Measurements from ENCODE around the gene CIB4.
A peak's percentile ranks its signal among the peaks of the same experiment; 100 is the strongest.

Gene CIB4

DNA sequence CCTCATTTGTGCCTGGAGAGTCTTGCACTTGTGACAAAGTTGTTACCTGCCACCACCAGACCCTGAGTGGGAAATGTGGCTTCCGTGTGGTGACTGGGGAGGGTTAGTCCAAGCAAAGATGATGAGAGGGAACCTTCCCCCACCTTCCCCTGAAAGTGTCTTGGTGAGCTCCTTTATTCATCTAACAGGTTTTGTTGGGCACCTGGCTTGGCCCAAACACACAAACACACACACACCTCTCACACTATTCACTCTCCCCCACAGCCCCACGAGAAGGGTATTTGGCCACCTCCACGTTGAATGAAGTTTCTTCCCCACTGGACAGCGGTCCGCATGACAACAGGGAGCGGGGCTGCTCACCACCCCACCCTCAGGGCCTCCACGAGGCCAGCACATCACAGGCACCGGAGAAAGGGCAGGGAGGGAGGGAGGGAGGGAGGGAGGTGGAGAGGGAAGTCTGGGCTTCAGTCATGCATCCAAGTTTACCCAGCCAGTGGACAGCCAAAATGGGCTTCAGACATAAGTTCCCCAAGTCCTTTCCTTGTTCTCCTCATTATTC lies 1.4 kb downstream of the CIB4 start:
- no peak for DNase-seq

DNA sequence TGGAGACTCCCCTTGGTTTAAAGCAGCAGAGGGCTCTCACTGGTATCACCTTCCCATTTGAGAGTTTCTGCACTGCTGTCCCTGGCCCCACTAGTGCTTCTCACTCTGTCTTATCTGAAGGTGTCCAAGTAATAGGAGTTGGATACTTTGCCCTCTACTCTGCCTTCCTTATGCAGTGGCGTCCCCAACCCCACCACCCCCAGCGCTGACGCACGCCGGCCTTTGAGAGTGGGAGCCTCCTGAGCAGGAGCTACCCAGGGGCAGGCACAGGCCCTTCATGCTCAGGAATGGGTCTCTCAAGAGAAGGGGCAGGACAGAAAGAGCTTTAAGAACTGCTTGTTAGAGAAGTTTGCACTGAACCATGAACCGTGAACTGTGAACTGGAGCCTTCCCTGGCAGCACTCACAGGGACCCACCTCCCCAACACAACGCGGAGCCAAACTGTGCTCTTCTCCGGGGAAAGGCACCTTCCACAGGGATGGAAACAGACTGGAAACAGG lies 3.3 kb downstream of the CIB4 start:
- no peak for DNase-seq

DNA sequence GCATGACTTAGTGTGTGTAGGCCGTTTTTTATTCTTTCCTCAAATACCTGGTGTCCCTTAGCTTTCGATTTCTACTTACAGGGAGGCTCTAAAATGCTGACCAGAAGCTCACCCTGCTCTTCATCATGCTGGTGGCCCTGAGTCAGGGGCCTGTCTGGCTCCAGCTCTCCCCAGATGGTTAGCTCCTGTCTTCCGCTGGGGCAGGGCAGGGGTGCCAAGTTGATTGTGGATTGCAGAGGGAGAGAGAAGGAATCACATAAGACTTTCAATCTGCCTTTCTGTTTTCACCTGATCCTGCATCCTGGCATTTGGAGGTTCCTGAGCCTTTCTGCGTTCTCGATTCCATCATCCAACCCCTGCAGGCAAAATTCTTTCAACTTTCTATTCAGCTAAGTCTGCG lies 4.2 kb downstream of the CIB4 start:
- DNase-seq, result no peak

DNA sequence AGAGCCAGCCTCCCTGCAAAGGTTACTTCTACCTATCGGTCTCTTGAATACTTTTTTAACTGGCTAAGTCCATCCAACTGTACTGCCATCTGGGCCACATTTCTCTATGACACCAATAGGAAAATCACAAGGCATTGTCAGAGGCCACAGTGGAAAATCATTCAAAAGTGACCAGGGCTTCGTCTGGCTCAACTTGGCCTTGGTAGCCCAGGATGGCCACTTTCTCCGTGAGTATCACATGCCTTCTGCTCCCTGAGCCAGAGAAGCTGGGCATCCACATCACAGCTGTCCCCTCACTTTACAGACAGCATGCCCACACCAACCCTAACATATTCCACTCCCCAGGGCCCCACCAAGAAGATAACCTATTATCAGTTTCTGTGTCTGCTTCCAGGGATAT lies 5.8 kb downstream of the CIB4 start:
- no peak for DNase-seq

DNA sequence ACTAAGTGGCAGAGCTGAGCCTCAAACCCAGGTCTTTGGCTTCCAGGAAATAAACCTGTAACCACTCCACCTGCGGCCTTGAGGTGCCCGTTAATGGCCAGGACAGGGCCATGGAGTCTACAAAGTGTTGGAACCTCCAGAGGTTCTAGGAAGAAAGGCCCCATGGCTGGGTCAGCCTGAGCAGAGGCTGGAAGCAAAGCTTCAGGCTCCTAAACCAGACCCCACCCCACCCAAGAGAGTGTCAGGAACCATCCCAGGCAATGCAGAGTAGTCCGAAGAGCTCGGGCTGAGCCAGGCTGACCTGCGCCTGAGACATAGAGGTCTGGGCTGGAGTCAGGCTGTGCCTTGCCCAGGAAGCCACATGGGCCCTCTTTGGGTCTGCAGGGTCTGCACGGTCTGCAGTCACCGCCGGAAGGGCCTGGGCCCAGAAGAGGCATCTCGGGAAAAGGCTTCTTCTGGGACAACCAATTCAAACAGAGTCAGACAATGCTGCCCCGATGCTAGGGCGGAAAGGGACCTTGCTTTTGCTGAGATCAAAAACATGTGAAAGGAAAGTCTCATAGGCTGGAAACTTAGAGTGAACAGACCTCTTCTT lies 6.4 kb downstream of the CIB4 start:
- no peak for DNase-seq

DNA sequence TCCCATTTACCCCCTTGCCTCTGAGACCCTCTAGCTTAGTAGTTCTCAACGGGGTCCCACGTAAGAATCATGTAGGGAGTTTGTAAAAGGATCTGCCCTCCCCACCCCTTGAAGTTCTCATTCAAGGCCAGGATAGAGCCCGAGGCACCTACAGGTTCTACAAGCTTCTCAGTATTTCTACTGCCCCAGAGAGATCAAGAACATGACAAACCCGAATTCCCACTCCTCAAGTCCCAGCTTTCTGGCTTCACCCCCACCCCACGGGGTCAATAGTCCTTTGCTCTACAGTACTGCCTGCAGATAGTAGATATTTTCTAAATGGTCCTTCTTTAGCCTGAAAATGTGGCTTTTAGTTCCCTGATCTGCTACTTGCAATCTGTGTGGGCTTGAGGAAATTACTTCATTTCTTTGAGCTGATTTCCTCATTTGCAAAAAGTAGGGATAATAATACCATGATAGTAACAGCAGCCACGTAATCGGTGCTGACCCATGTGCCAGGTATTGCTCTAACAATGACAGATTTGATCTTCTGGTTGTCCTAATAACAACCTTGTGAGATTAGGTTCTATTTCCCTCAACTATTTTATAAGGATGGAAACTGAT lies 7.1 kb downstream of the CIB4 start:
- DNase-seq, result no peak

DNA sequence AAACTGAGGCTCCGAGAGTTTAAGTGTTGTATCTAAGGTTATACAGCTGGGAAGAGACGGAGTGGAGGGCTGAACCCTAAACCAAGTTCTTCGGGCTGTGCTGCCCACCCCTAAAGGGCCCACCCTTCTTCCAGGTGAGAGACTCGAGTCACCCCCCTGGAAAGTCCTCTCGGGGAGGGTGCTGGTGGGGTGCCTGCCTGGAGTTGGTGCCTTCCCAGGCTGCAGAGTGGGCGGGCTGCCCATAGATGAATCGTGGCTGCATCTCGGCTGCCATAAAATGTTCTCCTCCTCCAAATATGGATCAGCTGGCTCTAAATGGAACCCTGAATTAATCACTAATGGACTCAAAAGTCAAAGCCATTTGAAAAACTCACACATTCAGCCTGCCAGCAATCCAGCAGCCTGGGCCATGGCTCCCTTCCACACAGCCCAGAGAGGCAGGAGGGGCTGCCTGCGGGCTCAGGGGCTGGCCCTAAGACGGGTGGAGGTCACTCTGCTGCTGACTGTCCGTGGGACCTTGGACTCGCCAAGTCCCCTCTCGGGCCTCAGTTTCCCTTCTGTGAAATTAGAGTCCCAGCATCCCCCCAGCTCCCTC lies 7.7 kb downstream of the CIB4 start:
- DNase-seq, result no peak

DNA sequence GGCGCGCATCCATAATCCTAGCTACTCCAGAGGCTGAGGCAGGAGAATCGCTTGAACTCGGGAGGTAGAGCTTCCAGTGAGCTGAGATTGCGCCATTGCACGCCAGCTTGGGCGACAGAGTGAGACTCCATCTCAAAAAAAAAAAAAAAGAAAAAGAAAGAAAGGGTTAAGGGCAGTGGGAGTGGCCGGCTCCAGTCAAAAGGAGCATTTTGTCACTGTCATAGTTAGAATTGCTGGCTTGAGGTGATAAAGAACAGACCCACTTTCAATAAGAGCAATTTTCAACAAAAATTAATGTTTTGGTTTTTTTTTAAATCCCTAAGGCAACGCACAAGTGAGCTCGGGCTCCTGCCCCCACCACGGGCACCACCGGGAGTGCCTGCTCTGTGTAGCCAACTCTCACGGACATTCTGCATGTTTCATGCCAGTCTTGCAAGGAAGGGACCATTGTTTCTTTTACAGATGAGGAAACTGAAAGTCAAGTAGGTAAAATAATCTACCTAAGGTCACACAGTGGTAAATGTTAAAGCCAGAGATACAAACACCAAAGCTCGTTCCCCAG lies 8.5 kb downstream of the CIB4 start:
- DNase-seq, result peak; percentile 66

DNA sequence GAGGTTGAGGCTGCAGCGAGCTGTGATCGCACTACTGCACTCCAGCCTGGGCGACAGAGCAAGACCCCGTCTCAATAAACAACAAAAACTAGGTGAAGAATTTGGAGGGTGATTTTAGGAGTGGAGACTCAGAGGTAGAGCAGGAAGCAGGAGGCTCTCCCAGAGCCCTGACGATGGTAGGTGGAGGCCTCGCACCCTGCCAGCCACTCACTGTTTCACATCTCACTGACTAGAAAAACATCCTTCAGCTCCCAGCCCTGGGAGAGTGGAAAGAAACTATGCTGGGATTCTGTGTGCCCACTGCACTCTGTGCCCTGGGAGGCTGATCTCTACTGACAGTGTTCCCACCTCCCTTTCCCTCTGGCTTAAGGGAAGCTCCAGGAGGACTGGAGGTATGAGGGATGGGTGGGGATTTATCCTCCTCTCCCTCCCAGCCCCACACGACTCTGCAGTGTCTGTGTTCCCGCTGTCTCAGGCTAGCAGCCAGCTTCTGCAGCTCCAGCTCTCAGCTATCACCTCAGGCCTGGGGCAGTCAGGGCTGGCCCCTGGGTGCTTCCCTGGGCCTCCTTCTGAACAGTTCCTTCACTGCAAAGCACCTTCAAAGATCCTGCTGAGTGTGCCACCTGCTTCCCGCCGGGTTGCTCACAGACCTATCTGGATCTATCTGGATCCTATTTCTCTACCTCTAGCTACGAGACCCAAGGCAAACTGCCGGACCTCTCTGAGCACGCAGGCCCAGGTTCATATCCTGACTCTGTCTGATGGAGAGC lies 9.6 kb downstream of the CIB4 start:
- DNase-seq, result no peak

DNA sequence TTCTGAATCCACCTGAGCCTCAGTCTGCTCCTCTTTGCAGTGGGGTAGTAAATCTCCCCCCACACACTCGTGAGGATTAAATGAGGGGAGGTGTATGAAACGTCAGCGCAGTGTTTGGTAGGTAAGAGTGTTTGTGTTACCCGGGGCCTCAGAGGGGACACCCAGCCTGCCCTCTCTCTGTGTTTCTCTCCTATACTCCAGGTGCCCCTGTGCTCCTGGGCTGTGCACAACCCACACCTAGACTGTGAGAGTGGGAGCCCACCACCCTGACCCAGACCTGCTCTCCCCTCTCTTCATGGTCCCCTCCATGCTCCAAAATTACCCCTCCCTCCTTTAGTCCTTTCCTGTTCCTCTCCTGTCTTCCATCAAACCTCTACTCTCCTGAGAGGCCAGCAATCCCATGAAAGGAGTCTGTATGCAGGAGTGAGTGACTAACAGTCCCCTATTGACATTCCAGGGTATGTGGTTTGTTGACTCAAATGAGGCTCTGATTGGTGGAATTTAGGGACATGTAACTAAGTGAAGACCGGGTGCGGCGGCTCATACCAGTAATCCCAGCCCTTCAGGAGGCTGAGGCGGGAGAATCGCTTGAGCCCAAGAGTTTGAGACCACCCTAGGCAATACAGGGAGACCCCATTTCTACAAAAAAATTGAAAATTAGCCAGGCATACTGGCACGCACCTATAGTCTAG lies 10.4 kb downstream of the CIB4 start:
- no peak for DNase-seq

DNA sequence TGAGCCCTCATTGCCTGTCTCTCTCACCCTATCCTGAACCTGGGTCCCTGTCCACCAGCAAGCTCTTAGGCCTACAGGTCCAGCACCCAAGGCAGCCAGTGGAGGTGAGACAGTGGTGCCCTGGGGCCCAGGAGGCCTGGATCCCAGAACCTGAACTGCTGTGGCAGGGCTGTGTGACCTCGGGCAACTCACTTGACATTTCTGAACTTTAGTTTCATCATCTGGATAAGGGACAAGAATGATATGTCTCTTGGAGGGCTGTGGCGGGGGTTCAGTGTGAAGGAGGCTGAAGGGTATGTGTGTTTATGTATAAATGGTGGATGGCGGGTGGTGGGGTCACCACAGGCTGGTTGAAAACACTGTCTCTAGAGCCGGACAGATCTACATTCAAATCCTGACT lies 10.9 kb downstream of the CIB4 start:
- no peak for DNase-seq

DNA sequence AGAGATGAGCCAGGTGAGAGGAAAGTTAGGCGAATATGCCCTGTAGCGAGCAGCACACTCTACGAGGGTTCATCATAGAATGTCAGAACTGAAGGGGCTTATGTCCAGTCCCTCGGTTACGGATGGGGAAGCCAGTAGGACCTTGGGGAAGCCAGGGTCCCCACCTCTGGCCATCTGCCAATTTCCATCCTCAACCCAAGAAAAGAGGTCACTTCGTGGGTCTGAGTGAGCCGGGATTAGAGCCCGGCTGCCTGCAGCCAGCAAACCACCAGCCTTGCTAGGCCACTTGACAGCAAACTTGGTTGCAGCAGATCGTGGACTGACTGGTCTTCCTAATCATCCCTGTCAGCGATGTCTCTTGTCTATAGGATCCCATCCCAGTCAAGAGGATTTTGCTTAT lies 11.4 kb downstream of the CIB4 start:
- no peak for DNase-seq

DNA sequence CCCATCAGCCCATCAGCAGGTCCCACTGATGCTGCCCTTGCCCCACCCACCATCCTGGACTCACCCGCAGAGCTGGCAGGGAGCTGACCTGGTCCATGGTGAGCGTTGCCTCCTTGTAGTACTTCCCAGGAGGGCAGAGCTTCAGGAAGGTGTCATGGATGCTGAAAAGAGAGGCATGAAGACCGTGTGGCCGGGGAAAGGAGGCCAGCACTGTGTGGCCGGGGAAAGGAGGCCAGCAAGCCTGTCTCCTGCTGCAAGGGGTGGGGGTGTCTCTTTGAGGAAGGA lies 11.9 kb downstream of the CIB4 start:
- no peak for DNase-seq

DNA sequence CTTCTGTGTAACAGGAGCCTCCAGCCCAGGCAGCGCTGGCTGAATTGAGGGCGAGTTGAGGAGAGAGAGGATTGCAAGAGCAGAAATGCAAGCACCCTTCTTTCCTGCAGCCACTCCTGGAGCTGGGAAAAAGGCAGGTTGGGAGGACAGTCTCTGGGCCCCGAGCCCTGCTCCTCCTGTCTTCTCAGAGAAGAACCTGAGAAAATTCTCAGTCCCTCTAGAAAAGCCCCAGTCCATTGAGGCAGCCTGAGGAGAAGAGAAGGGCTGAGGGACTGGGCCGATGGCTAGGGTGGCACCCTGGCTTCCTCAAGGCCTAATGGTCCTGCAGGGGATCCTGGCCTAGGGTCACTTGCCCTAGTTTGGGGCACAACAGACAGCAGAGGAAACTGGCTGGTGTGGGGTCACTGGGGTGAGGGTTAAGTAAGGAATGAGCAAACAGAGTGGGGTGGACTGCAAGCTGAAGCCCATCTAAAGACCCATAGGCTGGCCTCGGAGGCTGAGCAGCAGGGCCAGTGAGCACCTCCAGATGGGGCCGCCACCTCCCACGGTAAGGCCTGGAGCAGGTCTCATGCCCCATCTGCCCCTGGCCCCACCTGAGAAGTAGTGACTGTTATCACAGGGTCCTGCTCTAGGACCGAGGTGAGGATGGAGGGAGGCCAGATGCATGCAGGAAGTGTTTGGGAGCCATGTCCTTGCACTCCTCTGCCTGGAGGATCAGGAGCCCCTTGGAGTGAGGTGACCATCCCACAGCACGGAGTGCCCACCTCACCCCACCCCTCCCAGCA lies 12.4 kb downstream of the CIB4 start:
- no peak for DNase-seq

DNA sequence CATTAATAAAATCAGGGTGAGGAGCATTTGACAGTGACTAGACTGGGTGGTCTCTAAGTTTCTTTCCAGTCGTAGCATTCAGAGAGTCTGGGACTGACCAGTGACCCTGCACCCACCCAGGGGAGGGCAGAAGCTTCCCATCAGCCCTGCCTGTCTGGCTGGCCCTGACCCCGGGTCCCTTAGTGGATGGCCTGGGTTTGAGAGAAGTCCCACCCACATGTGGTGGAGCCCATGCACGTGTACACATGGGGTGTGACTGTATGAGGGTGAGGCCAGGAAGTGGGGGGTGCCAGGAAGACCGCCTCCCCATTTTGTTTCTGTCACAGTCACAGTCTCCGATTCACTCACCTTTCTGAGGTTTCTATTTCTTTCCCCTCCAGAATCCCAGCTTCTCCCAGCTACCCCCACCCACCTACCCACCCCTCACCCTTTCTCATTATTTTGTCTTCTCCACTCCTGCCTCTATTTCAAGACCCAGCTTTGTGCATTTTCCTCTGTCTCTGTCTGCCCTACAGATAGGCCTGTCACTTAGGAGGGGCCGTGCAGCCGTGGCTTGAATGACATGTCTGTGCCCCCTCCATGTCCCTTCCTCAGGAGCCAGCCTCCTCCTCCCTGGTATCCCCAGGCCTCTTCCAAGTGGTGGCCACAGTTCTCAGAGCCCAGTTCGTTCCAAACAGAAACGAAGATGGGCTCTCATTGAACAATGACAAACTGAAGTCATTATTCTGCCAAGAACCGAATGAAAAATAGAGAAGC lies 13.6 kb downstream of the CIB4 start:
- no peak for DNase-seq

DNA sequence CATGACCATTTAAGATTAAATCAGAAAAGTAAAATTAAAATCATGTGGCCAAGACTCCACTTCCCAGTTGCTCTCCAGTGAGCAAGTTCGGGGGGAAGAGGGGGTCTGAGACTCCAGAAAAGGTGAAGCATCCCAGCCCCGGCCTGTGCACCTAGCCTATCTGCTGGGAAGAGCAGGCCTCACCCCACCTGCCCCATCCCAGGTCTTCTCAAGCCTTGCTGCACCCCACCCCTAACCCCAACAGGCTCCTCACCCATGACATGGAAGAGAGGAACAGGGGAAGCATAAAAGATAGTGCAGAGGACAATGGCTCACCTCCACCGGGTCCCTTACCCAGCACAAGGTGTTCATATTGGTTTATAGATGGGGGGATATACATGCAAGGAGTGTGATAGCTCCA lies 14.6 kb downstream of the CIB4 start:
- no peak for DNase-seq

DNA sequence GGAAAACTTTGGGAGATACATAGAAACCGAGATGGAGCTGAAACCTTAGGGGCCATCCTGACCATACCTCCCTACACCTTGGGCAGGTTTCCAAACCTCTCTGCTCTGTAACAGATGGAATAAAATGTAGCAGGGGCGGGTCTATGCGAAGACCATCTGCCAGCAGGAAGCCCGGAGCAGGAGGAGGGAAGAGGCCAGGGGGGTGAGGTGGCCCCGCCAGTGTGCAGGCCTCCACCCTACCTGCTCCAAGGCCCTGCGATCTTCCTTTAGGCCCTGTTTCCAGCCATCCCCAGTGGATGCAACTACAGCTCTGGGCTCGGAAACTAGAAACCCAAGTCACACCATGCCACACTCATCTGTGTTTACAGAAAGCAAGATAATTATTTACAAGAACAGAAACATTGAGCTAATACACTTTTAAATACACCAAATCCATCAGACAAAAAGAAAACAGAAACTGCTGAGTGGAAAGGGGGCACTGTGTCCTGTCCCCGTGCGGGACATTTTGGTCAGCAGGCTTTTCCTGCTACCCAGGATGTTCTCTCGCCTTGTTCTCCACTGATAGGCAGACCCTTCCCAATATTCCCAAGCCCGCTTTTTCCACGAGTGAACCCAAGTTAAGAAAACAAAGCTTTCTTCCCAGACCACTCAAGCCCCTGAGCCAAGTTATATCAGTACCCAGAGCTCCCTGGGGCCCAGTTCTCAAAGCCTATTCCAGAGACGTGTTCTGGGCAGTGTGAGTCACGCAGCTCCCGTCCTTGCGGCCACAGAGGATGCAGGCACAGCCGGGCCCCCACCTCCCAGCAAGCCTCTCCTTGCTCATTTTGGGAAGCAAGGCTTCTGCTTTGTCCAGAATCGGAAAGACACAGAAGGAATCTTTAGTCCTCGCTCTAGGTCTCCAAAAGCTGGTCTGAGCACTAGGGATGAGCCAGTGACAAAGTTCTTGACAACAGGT lies 17.3 kb downstream of the CIB4 start:
- no peak for DNase-seq

DNA sequence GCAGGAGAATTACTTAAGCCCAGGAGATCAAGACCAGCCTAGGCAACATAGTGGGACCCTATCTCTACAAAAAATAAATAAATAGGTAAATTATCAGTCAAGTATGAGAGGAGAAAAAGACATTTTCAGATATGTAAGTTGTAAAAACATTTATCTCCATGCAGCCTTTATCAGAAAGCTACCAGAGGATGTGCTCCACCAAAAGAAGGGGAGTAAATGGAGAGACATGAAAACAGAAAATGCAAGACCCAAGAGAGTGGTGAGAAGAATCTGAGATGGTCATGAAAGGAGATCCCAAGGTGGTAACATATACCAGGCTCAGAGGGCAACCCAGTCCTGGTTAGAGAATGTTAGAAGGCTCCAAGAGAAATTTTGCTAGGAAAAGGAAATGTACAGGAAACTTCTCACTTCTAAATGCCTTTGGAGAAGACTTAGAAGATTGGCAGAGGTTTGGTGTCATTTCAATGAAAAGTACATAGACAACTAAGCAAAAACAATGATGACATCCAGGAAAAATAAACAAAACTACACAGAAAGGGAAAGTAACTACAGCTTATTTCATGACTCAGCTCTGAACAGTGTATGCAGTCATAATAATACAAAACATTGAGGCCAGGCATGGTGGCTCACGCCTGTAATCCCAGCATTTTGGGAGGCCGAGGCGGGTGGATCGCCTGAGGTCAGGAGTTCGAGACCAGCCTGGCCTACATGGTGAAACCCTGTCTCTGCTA lies 19.5 kb downstream of the CIB4 start:
- DNase-seq, result no peak

DNA sequence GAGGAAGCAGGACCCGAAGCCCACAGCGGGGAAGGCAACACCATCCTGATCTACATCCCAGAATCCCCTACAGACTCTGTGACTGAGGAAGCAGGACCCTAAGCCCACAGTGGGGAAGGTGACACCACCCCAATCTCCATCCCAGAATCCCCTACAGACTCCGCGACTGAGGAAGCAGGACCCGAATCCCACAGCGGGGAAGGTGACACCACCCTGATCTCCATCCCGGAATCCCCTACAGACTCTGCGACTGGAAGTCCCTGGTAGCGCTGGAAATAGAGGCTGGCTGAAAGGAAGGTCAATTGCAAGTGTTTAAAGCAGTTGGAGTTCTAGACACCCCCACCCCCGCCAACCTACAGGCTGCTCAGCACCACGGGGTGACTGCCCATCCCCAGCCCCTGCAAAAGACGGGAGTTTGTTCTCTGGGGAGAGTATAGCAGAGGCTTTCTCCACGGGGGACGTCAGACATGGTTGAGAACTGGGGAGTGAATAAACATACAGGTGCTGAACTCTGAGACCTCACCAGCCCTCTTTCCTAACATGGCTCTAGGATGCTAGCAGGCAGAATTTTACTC lies 21.0 kb downstream of the CIB4 start:
- no peak for DNase-seq
